Dedifferentiated amniotic fluid mesenchymal stem cell (primary cell): ENCODE data around the gene STAB1.

ENCODE experiments used
- DNase-seq: peaks from one replicate; pipeline ENCODE4 v3.0.0-alpha.2; 2016; ENCODE audit errors: extremely low spot score

The STAB1 gene, protein sequence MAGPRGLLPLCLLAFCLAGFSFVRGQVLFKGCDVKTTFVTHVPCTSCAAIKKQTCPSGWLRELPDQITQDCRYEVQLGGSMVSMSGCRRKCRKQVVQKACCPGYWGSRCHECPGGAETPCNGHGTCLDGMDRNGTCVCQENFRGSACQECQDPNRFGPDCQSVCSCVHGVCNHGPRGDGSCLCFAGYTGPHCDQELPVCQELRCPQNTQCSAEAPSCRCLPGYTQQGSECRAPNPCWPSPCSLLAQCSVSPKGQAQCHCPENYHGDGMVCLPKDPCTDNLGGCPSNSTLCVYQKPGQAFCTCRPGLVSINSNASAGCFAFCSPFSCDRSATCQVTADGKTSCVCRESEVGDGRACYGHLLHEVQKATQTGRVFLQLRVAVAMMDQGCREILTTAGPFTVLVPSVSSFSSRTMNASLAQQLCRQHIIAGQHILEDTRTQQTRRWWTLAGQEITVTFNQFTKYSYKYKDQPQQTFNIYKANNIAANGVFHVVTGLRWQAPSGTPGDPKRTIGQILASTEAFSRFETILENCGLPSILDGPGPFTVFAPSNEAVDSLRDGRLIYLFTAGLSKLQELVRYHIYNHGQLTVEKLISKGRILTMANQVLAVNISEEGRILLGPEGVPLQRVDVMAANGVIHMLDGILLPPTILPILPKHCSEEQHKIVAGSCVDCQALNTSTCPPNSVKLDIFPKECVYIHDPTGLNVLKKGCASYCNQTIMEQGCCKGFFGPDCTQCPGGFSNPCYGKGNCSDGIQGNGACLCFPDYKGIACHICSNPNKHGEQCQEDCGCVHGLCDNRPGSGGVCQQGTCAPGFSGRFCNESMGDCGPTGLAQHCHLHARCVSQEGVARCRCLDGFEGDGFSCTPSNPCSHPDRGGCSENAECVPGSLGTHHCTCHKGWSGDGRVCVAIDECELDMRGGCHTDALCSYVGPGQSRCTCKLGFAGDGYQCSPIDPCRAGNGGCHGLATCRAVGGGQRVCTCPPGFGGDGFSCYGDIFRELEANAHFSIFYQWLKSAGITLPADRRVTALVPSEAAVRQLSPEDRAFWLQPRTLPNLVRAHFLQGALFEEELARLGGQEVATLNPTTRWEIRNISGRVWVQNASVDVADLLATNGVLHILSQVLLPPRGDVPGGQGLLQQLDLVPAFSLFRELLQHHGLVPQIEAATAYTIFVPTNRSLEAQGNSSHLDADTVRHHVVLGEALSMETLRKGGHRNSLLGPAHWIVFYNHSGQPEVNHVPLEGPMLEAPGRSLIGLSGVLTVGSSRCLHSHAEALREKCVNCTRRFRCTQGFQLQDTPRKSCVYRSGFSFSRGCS (N-terminal part only)

DNA sequence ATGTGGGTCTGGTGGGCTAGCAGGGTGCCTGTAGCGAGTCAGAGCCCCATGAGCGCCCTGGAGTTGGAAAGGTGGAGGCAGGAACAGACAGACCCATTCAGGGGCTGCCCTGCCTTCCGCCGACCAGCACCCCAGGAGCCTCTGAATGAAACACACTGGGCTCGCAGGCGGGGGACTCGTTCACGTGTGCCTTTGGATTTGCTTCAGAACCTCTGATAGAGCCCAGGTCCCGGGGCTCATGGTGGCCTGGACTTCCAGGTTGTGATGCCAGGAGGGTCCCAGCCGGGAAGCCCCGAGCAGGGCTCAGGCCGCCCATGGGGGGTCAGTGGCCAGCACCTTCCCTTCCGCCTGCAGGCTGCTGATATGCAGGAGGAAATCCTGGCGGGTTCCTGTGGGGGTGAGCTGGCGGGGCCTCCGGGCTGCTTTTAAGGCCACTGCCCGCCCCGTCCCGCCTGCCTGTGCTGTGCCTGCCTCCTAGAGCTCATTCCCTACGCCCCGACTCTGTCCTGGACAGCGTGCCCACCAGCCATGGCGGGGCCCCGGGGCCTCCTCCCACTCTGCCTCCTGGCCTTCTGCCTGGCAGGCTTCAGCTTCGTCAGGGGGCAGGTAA lies at the start of gene STAB1:
Gene STAB1, plus strand, starts transcription at position 453 of the 610 bp plus-strand sequence. Its CDS starts 76 bp downstream, at position 529.
- DNase-seq: no peak

DNA sequence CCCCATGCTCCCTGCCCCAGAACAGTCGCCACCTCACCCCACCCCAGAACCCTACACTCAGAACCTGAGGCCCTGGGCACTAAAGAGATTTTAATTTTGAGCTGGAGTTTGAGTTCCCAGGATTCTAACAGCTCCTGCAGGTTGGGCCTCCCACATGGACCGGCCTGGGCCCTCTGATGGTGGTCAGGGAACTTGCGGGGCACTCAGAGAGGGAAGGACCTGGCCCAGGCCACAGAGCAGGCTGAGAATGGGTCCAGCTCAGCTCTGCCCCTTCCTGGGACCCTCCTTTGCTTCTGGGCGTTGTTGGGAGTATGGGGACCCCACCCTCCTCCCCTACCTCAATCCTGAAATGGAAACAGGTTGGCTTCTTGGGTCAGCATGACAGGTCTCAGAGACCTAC lies 49.1 kb upstream of the STAB1 start:
- no peak for DNase-seq

DNA sequence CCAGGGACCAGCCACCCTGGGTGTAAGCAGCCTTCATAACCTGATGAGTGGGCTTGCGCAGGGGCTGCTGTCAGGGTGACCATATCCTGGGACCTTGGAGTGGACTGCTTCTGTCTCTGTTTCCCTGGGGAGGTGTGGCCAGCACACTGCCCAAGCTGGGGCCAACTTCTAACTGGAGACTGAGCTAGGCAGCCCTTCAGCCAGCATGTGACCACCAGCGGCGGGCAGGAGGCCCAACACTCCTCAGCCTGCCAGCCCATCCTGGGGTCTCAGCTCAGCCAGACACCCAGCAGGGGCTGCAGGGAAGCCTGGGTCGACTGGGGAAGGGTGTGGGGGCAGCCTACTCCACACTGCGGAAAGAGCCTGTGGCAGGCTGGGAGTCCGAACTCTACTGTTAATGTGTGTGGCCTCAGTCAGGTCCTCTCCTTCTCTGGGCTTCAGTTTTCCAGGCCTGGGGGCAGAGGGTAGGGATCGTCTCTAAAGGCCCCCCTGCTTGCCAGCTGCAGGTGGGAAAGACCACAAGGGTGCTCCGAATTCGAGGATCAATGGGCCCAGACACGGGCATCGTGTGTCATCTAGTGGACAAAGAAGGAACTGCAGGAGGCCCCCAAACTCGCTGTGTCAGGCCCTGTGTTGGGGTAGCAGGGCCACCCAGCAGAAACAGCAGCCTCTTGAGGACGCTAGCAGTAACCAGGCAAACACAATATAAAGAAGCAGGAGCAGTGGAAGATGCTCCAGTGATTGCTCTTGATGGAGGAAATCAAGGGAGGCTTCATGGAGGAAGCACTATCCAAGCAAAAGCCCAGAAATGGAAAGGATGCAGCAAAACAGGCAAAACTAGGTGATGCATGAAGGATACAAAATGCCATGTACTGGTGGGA lies 48.3 kb upstream of the STAB1 start:
- DNase-seq: peak; percentile 39

DNA sequence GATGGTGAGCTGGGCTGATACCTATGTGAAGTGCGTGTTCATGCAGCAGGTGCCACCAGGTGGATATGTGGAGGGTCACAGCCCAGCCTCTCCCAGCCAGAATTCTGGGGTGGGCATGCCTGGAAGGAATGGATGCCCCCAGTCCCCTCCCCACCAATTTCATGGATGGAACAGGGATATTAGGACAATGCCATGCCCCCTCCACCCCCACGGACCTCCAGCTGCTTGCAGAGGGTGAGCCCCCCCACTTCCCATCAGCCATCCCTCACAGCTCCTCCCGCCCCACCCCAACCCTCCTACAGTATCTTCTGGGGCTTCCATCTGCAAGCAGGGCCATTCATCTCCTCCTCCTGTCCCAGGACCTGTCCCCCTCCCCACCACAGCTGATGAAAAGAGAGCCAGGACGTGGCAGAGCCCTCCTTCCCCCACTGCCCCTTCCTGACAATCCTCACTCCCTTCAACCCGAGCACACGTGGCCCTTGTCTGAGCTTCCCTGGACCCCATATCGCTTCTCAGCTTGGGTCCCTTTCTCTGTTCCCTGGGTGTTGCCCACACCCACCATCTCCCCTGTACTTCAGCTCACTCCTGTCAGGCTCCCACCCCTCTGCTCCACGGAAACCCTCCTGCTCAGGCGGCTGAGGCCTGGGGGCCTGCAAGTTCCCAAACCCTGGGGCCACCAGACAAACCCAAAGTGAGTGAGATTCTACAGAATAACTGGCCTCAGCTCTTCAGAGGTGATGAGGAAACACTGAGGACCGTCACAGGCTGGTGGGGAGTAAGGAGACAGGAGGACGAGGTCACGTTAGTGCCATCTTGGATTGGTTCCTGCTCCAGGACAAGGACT lies 47.4 kb upstream of the STAB1 start:
- no peak for DNase-seq

DNA sequence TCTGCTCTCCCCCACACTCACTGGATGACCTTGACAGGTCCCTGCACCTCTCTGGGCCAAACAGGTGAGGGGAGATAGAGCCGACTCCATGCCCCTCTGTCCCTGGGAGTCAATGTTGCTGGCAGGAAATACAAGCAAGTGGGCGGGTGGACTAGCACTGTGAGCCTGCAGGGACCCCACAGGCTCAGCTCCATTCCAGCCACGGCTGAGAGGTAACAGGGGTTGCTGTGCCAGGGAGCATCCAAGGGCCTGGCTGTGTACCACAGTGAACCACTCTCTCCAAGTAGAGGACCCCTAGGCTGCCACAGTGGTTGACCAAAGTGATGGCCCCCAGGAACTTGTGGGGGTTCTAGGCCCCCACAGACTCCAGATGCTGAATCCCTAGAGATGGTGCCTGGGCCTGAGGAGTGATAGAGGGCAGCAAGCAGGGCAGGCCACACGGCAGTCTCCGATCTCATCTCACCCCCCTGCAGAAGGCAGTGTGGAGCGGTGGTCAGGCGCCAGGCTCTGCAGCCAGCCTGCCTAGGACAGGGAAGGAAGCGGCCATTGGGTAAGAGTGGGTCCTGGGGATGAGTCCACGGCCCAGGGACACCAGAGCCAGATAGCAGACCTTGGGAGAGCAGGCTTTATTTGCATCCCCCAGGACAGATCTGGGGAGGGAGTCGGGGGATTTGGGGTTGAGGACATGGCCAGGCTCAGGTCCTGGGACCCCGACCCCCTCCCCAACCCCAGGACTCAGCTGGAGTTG lies 44.5 kb upstream of the STAB1 start:
- no peak for DNase-seq

DNA sequence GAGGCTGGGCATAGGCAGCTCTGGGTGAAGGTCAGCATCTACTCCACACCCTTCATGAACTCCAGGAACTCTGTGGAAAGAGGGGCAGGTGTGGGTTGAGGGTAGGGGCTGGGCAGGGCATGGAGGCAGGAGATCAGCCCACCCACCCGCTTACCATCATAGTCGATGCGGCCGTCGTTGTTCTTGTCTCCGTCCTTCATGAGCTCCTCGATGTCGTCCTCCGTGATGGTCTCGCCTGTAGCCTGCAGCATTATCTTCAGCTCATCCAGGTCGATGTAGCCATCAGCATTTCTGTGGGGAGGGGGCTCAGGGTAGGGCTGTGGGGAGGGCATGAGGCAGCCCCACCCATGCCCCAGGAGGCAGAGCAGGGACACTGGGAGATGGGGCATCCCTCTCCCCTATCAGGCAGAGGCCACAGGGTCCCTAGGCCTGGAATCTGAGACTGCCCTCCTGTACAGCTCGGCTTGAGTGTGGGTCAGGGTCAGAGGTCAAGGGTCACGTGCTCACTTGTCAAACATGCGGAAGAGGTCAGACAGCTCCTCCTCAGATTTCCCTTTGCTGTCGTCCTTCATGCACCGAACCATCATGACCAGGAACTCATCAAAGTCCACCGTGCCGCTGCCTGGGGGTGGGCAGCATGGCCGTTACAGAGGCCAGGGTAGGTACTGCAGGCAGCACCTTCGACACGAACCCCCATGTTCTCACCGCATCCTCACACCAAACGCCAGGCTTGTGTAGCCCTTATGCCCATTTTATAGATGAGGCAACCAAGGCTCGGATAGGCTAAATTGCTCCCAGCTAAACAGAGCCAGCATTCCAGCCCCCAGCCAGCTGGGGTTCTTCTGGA lies 43.7 kb upstream of the STAB1 start:
- DNase-seq: no peak

DNA sequence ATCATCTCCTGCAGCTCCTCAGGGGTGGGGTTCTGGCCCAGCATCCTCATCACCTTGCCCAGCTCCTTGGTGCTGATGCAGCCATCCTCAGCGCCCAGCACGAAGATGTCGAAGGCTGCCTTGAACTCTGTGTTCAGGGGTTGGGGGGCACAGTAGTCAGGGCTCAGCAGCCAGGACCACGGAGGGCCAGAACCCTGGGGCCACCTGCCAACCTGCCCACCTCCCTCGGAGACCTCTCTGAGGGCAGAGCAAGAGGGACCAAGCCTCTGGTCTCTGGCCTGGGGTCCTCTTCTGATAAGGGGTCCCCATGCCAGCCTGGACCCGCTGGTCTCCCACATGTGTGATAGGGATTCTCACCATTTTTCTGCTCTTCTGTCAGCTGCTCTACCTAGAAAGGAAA lies 43.0 kb upstream of the STAB1 start:
- DNase-seq: no peak

DNA sequence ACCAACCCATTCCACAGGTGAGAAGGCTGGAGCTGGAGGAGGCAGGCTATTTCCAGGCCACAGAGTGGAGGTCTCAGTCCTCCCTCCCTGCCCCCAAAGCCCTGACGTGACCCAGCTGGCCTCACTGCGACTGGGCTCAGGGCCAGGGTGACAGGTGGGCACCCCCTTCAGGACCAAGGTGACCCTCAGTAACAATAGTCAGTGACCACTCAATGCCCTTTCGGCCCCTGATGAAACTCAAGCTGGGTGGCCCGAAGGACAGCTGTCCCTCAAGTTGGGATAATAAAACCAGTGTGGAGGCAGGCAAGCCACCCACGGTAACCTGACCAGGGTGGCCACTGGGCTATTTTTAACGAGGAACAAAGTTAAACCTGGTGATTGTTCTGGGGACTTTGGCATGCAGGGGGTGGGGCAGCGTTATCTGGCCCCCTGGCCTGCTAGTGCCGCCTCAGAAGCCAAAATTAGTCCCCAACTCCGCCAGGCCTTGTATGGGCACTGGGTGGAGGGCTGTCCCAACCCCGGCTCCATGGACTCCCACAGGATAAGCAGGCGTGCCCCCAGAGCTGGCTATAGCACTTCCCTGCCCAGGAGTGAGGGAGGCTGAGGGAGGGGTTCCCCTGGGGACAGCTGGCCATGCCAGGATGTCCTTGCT lies 42.4 kb upstream of the STAB1 start:
- DNase-seq: no peak

DNA sequence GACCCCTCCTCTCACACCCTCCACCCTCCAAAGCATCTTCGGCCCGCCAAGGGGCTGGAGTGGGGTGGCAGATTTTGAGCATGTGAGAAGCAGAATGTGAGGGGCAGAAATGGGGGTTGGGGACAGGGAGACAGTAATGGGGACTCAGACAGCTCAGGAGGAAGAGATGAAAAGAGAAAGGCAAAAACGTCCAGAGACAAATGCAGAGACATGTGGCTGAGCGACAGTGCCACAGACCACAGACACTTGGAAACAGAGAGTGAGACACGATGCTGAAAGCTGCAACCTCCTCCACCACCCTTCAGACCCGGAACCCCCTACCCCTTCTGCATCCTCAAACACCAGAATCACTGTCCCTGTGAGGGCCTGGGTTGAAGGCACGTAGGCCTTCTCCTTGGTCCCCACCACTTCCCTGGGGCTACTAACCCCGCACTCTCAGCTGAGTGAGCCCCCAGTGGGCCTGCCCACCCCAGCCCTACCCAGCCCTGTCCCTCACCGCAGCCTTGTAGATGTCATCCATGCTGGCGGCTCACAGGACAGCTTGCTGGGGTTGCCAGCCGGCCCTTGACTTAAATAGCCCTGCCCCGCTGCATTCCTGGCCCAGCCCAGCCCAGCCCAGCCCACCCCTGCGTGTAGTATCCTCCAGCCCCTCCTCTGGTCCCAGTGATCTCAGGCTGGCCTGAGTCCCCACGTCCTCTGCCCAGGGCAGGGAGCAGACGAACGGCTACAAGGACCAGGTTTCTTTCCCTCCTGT lies 41.5 kb upstream of the STAB1 start, which contains the start of gene TNNC1:
Gene TNNC1, minus strand, starts transcription at position 546 of the 754 bp plus-strand sequence. Its CDS starts 26 bp downstream, at position 520.
- DNase-seq: no peak

DNA sequence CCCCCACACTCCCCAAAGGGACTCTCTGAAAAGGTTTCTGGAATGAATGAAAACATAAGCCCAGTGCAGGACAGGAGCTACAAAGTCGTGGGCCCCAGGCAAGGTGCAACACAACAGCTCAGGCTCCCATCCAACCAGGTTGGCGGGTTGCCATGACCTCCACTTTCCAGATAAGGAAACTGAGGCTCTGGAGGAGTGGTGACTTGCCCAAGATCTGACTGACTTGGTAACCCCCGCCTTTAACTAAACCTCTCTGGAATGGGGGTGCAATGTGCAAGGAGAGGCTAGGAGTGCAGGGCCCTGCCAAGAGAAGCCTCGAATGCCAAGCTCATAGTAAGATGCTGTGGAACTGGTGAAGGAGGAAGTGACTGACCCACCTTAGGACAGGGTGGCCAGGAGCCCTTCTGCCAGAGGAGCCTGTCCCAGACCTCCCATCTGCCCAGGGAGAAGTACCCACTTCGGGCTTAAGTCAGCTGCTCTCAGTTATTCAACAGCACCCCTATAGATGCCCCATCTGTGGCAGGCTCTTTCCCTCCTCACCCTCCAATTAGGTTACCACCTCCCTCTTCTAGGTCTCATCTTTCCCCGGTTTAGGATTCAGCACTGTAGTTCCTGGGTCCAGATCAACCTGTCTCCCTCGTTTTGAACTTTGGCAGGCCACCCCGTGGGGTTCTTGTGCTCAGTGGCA lies 40.7 kb upstream of the STAB1 start:
- DNase-seq: no peak

DNA sequence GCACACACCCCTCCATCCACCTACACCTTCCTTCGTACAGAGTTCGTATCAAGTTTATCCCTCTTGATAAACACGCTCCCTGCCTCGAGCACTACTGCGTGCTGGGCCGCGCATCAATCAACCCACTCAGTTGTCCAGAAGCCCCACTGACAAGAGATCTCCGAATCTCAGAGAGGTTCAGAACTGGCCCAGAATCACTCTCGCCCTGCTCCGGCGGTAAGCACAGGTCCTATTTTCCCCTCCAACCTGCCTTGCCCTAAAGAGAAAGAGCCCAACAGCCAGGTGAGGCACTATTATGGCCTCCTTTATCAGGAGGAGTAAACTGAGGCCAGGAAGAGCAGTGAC lies 40.2 kb upstream of the STAB1 start:
- no peak for DNase-seq

DNA sequence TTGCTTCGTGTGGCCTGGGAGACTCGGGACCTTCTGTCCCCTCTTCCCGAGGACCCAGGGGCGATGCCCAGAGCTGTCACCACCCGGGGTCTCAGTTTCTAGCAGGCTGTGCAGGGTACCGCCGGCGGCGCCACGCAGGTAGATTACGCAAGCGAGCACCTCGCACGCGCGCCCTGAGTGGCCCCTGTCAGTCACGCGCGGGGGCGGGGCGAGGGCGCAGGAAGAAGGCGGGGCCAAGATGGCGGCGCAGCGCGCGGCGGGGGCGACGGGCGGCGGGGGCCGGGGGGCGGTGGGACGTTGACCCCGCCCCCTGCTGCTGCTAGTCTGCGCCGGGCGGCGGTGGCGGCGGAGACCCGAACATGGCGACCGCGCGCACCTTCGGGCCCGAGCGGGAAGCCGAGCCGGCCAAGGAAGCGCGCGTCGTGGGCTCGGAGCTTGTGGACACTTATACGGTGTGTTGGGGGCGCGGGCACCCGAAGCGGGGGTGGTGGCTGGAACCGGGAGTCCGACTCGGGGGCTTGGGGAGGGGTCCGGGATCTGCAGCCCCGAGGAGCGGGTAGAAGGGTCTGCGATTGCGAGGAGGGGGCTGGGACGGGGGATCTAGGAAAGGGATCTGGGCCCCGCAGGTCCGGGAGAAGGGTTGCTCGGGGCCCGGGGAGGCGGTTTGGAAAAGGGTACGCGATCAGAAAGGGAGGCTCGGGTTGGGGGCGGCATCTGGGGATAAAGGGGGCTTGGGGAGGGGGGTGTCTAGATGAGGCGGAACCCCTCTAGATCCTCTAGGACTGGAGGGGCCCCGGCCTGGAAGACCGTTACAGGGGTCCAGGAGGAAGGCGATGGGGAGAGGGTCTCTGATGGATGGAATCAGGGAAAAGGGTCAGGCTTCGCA lies 39.6 kb upstream of the STAB1 start, which contains the start of gene NISCH:
Gene NISCH, plus strand, starts transcription at position 322 of the 886 bp plus-strand sequence. Its CDS starts 38 bp downstream, at position 360.
- peak; percentile 61 for DNase-seq

DNA sequence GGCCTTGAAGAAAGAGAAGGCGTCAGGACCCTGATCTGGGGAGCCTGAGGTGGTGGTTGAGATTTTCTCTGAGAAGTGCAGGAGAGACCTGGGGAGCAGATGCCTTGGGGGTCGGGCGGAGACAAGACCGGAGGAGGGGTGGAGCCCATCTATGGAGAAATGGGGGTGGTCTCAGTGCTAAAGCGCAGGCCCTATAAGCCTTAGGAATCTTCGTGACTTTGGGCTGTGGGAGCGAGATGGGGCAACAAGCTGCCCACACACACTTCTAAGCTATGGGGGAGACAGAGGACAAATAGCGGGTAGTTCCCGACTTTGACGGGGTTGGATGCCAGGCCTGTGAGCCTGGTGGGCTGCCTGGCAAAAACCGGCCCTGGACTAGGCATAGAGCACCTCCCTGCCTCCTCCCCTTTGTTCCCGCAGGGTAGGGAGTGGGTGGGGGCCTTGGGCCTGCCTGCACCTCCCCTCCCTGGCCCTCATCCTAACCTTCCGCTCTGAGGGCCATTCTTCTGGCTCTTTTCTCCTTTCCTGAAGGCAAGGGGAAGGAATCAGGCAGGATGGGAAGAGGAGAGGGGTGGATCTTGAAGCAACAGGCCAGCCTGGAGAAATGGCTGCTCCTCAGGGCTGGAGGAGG lies 38.9 kb upstream of the STAB1 start:
- no peak for DNase-seq

DNA sequence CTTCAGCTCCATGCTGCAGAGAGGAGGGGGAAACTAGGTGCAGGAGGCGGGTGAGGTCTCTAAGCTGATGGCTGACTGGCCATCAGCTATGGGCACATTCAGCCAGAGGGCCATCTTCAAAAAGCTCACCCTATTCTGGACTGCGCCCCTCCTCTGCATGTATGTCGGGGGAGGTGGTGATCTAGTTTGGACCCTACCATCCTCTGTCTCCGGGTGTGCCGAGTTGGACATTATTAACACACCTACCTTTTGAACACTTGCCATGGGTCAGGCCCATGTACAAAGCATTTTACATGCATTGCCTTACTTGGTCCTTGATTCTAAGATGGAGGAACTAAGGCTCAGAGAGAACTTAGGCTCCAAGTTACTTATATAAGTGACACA lies 38.3 kb upstream of the STAB1 start:
- no peak for DNase-seq
